Stimulated activated CD4-positive, alpha-beta T cell treated with anti-CD3 and anti-CD28 coated beads, Interleukin-15, amount 100 ng/mL, for 24 hours (primary cell): ENCODE data around the gene RASGRF2.

Experiments used
- DNase-seq: peaks from one replicate; pipeline ENCODE4 v3.0.0-alpha.2; 2020

Gene RASGRF2

GRCh38 chr5:80987078-80987766 is 27.1 kb downstream of the RASGRF2 start:
- no peak for DNase-seq

- no peak for DNase-seq
Observed at GRCh38 chr5:80988419-80988935, 28.3 kb downstream of the RASGRF2 start.

GRCh38 chr5:80989883-80990282 is 29.7 kb downstream of the RASGRF2 start:
- no peak for DNase-seq

- DNase-seq, result no peak
Observed at GRCh38 chr5:80990527-80990926, 30.4 kb downstream of the RASGRF2 start.

- no peak for DNase-seq
Observed at GRCh38 chr5:80990971-80991370, 30.8 kb downstream of the RASGRF2 start.

- DNase-seq, result no peak
Observed at GRCh38 chr5:80995908-80996307, 35.7 kb downstream of the RASGRF2 start.

GRCh38 chr5:80998590-80998979 is 38.4 kb downstream of the RASGRF2 start:
- DNase-seq, result peak; percentile 62

- no peak for DNase-seq
Observed at GRCh38 chr5:81003811-81004386, 43.7 kb downstream of the RASGRF2 start.

- DNase-seq, result no peak
Observed at GRCh38 chr5:81005708-81006107, 45.5 kb downstream of the RASGRF2 start.

- DNase-seq, result no peak
Observed at GRCh38 chr5:81006231-81006630, 46.1 kb downstream of the RASGRF2 start.

- DNase-seq, result peak; percentile 63
Observed at GRCh38 chr5:81006947-81007636, 46.9 kb downstream of the RASGRF2 start.

- peak; percentile 48 for DNase-seq
Observed at GRCh38 chr5:81007637-81008027, 47.5 kb downstream of the RASGRF2 start.

GRCh38 chr5:81010336-81011169 is 50.4 kb downstream of the RASGRF2 start:
- DNase-seq, result no peak

GRCh38 chr5:81014348-81014747 is 54.2 kb downstream of the RASGRF2 start:
- DNase-seq, result peak; percentile 33

GRCh38 chr5:81016116-81016515 is 56.0 kb downstream of the RASGRF2 start:
- DNase-seq, result no peak

- peak; percentile 27 for DNase-seq
Observed at GRCh38 chr5:81017320-81017719, 57.2 kb downstream of the RASGRF2 start.

GRCh38 chr5:81018608-81019007 is 58.4 kb downstream of the RASGRF2 start:
- DNase-seq, result peak; percentile 58

- no peak for DNase-seq
Observed at GRCh38 chr5:81019748-81020147, 59.6 kb downstream of the RASGRF2 start.

- no peak for DNase-seq
Observed at GRCh38 chr5:81020478-81021167, 60.5 kb downstream of the RASGRF2 start.

- no peak for DNase-seq
Observed at GRCh38 chr5:81021486-81021885, 61.3 kb downstream of the RASGRF2 start.

GRCh38 chr5:81021951-81022687 is 62.0 kb downstream of the RASGRF2 start:
- no peak for DNase-seq

GRCh38 chr5:81022688-81023084 is 62.5 kb downstream of the RASGRF2 start:
- no peak for DNase-seq
